Activated naive CD4-positive, alpha-beta T cell treated with anti-CD3 and anti-CD28 coated beads, Interleukin-2, amount 10 ng/mL, durations not matched to agents 7 days and 5 days (primary cell): ENCODE results near the gene MAP6D1.

Source experiments
- CTCF ChIA-PET: fragments of 350-600 bp; sonication (Branson Sonifier 250); formaldehyde crosslinking; loops from one replicate; lab custom pipeline; 2021; ENCODE audit warnings: antibody characterized with exemption; lab: Charles Lee
- DNase-seq: peaks from one replicate; pipeline ENCODE4 v3.0.0-alpha.2; 2020
- H3K27ac Mint-ChIP-seq: one replicate; pipeline ENCODE4 v1.8.0; 2021; ENCODE audit warnings: mild to moderate bottlenecking, moderate library complexity, mixed read lengths
- H3K27me3 Mint-ChIP-seq: one replicate; pipeline ENCODE4 v1.8.0; 2021; ENCODE audit warnings: mild to moderate bottlenecking, mixed read lengths
- H3K36me3 Mint-ChIP-seq: one replicate; pipeline ENCODE4 v1.8.0; 2021; ENCODE audit warnings: mixed read lengths
- H3K4me1 Mint-ChIP-seq: one replicate; pipeline ENCODE4 v1.8.0; 2021; ENCODE audit warnings: mixed read lengths
- H3K4me3 Mint-ChIP-seq: one replicate; pipeline ENCODE4 v1.8.0; 2021; ENCODE audit warnings: mild to moderate bottlenecking, moderate library complexity, mixed read lengths
- H3K9me3 Mint-ChIP-seq: one replicate; pipeline ENCODE4 v1.8.0; 2021; ENCODE audit warnings: mixed read lengths

The MAP6D1 gene

GRCh38 chr3:183833516-183833915 lies 8.1 kb upstream of the MAP6D1 start:
- no peak for DNase-seq
- Mint-ChIP-seq H3K4me3 (no peak overlapping the region), H3K27me3 (no peaks in the 10 kb centered on the region), H3K27ac (no peak overlapping the region), H3K9me3 (no peaks in the 10 kb centered on the region), H3K36me3 (peaks cover 7% of the 10 kb centered on the region), H3K4me1 (no peaks in the 10 kb centered on the region)
- CTCF ChIA-PET, result interaction anchor here (0.8 kb wide), 1 partner anchor 29 kb away, joined by 3 read pairs; no protein-coding TSS in a partner anchor

- CTCF ChIA-PET, result no interaction called here
- Mint-ChIP-seq H3K36me3 (peaks cover 4% of the 10 kb centered on the region), H3K27ac (no peak overlapping the region), H3K4me1 (peaks cover 5% of the 10 kb centered on the region), H3K4me3 (no peak overlapping the region), H3K27me3 (peaks cover 8% of the 10 kb centered on the region), H3K9me3 (no peaks in the 10 kb centered on the region)
- DNase-seq, result no peak
These were observed 4.8 kb upstream of the MAP6D1 start for GRCh38 chr3:183830187-183830586.

GRCh38 chr3:183829466-183829865 lies 4.1 kb upstream of the MAP6D1 start:
- Mint-ChIP-seq H3K9me3 (no peaks in the 10 kb centered on the region), H3K4me1 (peaks cover 6% of the 10 kb centered on the region), H3K4me3 (no peak overlapping the region), H3K27ac (no peak overlapping the region), H3K27me3 (peaks cover 11% of the 10 kb centered on the region), H3K36me3 (peaks cover 4% of the 10 kb centered on the region)
- CTCF ChIA-PET, result no interaction called here
- DNase-seq, result no peak

- H3K4me3 Mint-ChIP-seq, result no peak overlapping the region
- peaks cover 18% of the 10 kb centered on the region for H3K27me3 Mint-ChIP-seq
- H3K27ac Mint-ChIP-seq, result no peak overlapping the region
- peaks cover 15% of the 10 kb centered on the region for H3K4me1 Mint-ChIP-seq
- no peaks in the 10 kb centered on the region for H3K9me3 Mint-ChIP-seq
- H3K36me3 Mint-ChIP-seq, result peaks cover 6% of the 10 kb centered on the region
- DNase-seq, result no peak
- CTCF ChIA-PET, result no interaction called here
These were observed 3.1 kb upstream of the MAP6D1 start for GRCh38 chr3:183828538-183828870.

- H3K4me3 Mint-ChIP-seq, result no peak overlapping the region
- no peaks in the 10 kb centered on the region for H3K9me3 Mint-ChIP-seq
- CTCF ChIA-PET, result interaction anchor here (1.6 kb wide), 1 partner anchor 57 kb away, joined by 4 read pairs; the partner anchor contains the start of gene PARL
- peaks cover 5% of the 10 kb centered on the region for H3K36me3 Mint-ChIP-seq
- H3K4me1 Mint-ChIP-seq, result peaks cover 15% of the 10 kb centered on the region
- no peak for DNase-seq
- no peak overlapping the region for H3K27ac Mint-ChIP-seq
- H3K27me3 Mint-ChIP-seq, result peaks cover 19% of the 10 kb centered on the region
These were observed 2.6 kb upstream of the MAP6D1 start for GRCh38 chr3:183827809-183828537.

- Mint-ChIP-seq H3K9me3 (no peaks in the 10 kb centered on the region), H3K4me1 (peaks cover 15% of the 10 kb centered on the region), H3K27ac (no peak overlapping the region), H3K36me3 (peaks cover 2% of the 10 kb centered on the region), H3K4me3 (peak overlapping the region; percentile 51), H3K27me3 (peaks cover 28% of the 10 kb centered on the region)
- CTCF ChIA-PET, result interaction anchor here (1.6 kb wide), 1 partner anchor 58 kb away, joined by 4 read pairs; the partner anchor contains the start of gene PARL
- no peak for DNase-seq
These were observed 1.3 kb upstream of the MAP6D1 start for GRCh38 chr3:183826448-183827250.

- H3K36me3 Mint-ChIP-seq, result peaks cover 2% of the 10 kb centered on the region
- H3K27me3 Mint-ChIP-seq, result peaks cover 28% of the 10 kb centered on the region
- no peak overlapping the region for H3K27ac Mint-ChIP-seq
- peak; percentile 37 for DNase-seq
- H3K4me1 Mint-ChIP-seq, result peaks cover 15% of the 10 kb centered on the region
- CTCF ChIA-PET, result interaction anchor here (1.1 kb wide), 1 partner anchor 60 kb away, joined by 4 read pairs; the partner anchor contains the start of gene PARL
- H3K4me3 Mint-ChIP-seq, result peak overlapping the region; percentile 78
- H3K9me3 Mint-ChIP-seq, result no peaks in the 10 kb centered on the region
These were observed 469 bp downstream of the MAP6D1 start for GRCh38 chr3:183824761-183825455.

GRCh38 chr3:183823963-183824362 lies 1.4 kb downstream of the MAP6D1 start:
- CTCF ChIA-PET, result no interaction called here
- no peak overlapping the region for H3K27ac Mint-ChIP-seq
- no peak for DNase-seq
- H3K9me3 Mint-ChIP-seq, result no peaks in the 10 kb centered on the region
- H3K27me3 Mint-ChIP-seq, result peaks cover 28% of the 10 kb centered on the region
- peaks cover 2% of the 10 kb centered on the region for H3K36me3 Mint-ChIP-seq
- peaks cover 15% of the 10 kb centered on the region for H3K4me1 Mint-ChIP-seq
- H3K4me3 Mint-ChIP-seq, result peak overlapping the region; percentile 78

- no peaks in the 10 kb centered on the region for H3K9me3 Mint-ChIP-seq
- CTCF ChIA-PET, result no interaction called here
- no peak overlapping the region for H3K27ac Mint-ChIP-seq
- peaks cover 15% of the 10 kb centered on the region for H3K4me1 Mint-ChIP-seq
- H3K36me3 Mint-ChIP-seq, result peaks cover 2% of the 10 kb centered on the region
- no peak for DNase-seq
- H3K4me3 Mint-ChIP-seq, result no peak overlapping the region
- H3K27me3 Mint-ChIP-seq, result peaks cover 28% of the 10 kb centered on the region
These were observed 2.7 kb downstream of the MAP6D1 start for GRCh38 chr3:183822631-183823030.

- Mint-ChIP-seq H3K36me3 (peaks cover 6% of the 10 kb centered on the region), H3K4me1 (peaks cover 26% of the 10 kb centered on the region), H3K27me3 (peaks cover 20% of the 10 kb centered on the region), H3K4me3 (no peak overlapping the region), H3K9me3 (no peaks in the 10 kb centered on the region), H3K27ac (no peak overlapping the region)
- DNase-seq, result no peak
- CTCF ChIA-PET, result no interaction called here
These were observed 5.5 kb downstream of the MAP6D1 start for GRCh38 chr3:183819831-183820230.

- CTCF ChIA-PET, result no interaction called here
- Mint-ChIP-seq H3K27me3 (peaks cover 15% of the 10 kb centered on the region), H3K4me3 (no peak overlapping the region), H3K9me3 (no peaks in the 10 kb centered on the region), H3K4me1 (peaks cover 23% of the 10 kb centered on the region), H3K36me3 (peaks cover 5% of the 10 kb centered on the region), H3K27ac (no peak overlapping the region)
- no peak for DNase-seq
These were observed 6.4 kb downstream of the MAP6D1 start for GRCh38 chr3:183818706-183819624.

GRCh38 chr3:183818041-183818620 lies 7.2 kb downstream of the MAP6D1 start:
- no peaks in the 10 kb centered on the region for H3K9me3 Mint-ChIP-seq
- DNase-seq, result no peak
- peaks cover 5% of the 10 kb centered on the region for H3K36me3 Mint-ChIP-seq
- no peak overlapping the region for H3K27ac Mint-ChIP-seq
- CTCF ChIA-PET, result no interaction called here
- no peak overlapping the region for H3K4me3 Mint-ChIP-seq
- H3K4me1 Mint-ChIP-seq, result peaks cover 19% of the 10 kb centered on the region
- peaks cover 9% of the 10 kb centered on the region for H3K27me3 Mint-ChIP-seq

- Mint-ChIP-seq H3K4me3 (no peak overlapping the region), H3K27me3 (peaks cover 6% of the 10 kb centered on the region), H3K4me1 (peaks cover 19% of the 10 kb centered on the region), H3K27ac (no peak overlapping the region), H3K9me3 (no peaks in the 10 kb centered on the region), H3K36me3 (peaks cover 5% of the 10 kb centered on the region)
- CTCF ChIA-PET, result no interaction called here
- no peak for DNase-seq
These were observed 7.7 kb downstream of the MAP6D1 start for GRCh38 chr3:183817639-183818038.
